GM13976 (cell line): ENCODE measurements around the gene AMPH.
"Not testable (repeated sequence)": the region's sequence is repeated elsewhere in the genome, so short reads cannot be mapped to it uniquely, and the experiment has no call there.

Experiments
- DNase-seq: peaks from one replicate; pipeline ENCODE4 v3.0.0; 2012; ENCODE audit warnings: low spot score
- CTCF ChIP-seq: IDR thresholded peaks from 2 replicates; pipeline ENCODE4 v1.5.1; 2012; ENCODE audit warnings: borderline replicate concordance, mild to moderate bottlenecking; ENCODE audit not compliant: insufficient read depth; ENCODE audit errors: extremely low read depth, missing control alignments, control extremely low read depth
- in situ Hi-C: fragments of 300-500 bp; cut with MboI; formaldehyde crosslinking; loops from one replicate; pipeline ENCODE4 v1.12.0; 2022; ENCODE audit warnings: low sequenced_read_pairs, mixed read lengths, inconsistent platforms; ENCODE audit not compliant: unreplicated experiment

The AMPH gene

GRCh38 chr7:38341172-38341705 is 289.9 kb downstream of the AMPH start:
- DNase-seq, result not testable (repeated sequence)
- in situ Hi-C loops, result loop anchor here (25.0 kb wide), 1 partner anchor 429 kb away; the partner anchor contains the start of genes EPDR1 and SFRP4
- peak; percentile 19 for TF ChIP-seq CTCF

- no peak for TF ChIP-seq CTCF
- in situ Hi-C loops, result loop anchor here (25.0 kb wide), 1 partner anchor 428 kb away; the partner anchor contains the start of genes EPDR1 and SFRP4
- DNase-seq, result no peak
Observed at GRCh38 chr7:38339953-38340819, 291.0 kb downstream of the AMPH start.

DNA sequence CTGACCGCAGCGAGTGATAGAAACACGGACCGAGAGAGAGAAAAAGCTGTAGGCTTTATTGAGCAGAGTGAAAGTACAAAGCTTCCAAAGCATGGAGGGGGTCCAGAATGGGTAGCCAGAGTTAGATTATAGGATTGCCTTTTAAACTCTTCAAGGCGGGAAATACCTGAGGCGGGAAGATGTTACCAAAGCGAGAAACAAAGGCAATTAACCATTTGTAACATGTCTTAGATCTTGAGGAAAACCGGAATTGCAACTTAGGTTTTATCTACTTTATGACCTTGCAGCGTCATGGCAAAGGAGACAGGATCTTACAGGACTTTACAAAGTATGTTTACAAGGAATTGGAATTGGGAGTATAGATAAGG is 295.0 kb downstream of the AMPH start:
- in situ Hi-C loops, result loop anchor here (25.0 kb wide), 1 partner anchor 424 kb away; the partner anchor contains the start of genes EPDR1 and SFRP4
- not testable (repeated sequence) for DNase-seq

DNA sequence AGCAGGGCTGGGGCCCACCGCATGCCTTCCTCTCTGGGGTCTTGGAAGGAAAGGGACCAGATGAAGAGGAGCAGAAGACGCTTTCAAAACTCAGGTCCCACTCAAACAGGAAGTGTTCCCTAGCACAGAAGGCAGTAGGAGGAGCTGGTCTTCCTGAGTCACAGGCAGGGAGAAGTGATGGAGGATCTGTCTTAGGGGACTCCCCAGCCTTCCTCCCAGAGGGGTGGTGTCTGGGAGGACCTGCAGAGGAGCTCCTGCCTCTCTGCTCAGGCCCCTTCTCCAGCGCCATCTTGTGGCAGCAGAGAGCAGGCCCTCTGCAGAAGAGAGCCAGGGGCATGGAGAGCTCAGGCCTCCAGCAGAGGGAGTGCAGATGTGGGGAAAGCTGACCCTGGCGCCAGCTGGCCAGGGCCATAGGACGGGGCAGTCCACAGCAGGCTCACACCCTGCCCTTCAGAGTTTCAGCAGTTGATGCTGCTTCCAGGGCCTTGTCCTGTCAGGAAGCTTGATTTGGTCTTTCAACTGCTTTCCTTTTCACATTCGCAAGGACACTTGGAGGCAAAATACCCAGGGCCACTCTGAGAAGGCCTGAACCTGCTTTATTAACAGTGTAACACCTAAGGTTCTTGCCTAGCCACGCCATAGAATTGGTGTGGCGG is 295.6 kb downstream of the AMPH start:
- in situ Hi-C loops, result loop anchor here (25.0 kb wide), 1 partner anchor 423 kb away; the partner anchor contains the start of genes EPDR1 and SFRP4
- DNase-seq, result peak; percentile 75
- TF ChIP-seq CTCF, result peak; percentile 100

DNA sequence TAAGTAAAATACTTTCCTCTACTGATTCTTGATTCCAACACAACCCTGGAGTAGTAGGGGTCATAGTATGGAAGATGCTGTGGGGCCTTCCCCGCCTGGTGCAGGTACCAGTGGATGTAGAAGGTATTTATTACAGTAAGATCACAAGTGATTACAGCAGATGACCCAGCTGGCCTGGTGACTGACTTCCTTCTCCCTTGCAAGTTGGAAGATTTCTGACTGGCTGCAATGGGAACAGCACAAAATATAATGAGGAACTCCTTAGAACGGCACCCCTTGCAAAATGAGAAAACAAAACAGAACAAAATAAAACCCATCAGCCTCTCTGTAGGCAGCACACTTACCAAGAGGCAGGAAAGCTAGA is 296.1 kb downstream of the AMPH start:
- in situ Hi-C loops, result loop anchor here (25.0 kb wide), 1 partner anchor 423 kb away; the partner anchor contains the start of genes EPDR1 and SFRP4
- no peak for DNase-seq

GRCh38 chr7:38334163-38334562 is 297.0 kb downstream of the AMPH start:
- DNase-seq, result no peak
- in situ Hi-C loops, result loop anchor here (25.0 kb wide), 1 partner anchor 422 kb away; the partner anchor contains the start of genes EPDR1 and SFRP4
- TF ChIP-seq CTCF, result no peak

More for the DNA sequence above, 296.1 kb downstream of the AMPH start:
- TF ChIP-seq CTCF, result no peak
